HepG2 (cell line): ENCODE measurements around the gene MARCHF6. TPM values are rescaled to one million over a fixed set of nuclear protein-coding genes. Genes with fewer than 3 reads are reported as not detected.

Experiments used
- ATF3 ChIP-seq: sonication (generic); formaldehyde crosslinking; IDR thresholded peaks from 2 replicates; pipeline ENCODE4 v1.4.0; 2020; ENCODE audit warnings: missing genetic modification reagents
- BORCS8-MEF2B ChIP-seq: sonication (generic); formaldehyde crosslinking; IDR thresholded peaks from 2 replicates; pipeline ENCODE4 v1.8.0; 2022; ENCODE audit warnings: mild to moderate bottlenecking, missing genetic modification reagents
- CAMTA2 ChIP-seq: sonication (generic); formaldehyde crosslinking; IDR thresholded peaks from 2 replicates; pipeline ENCODE4 v1.4.0; 2020; ENCODE audit warnings: mild to moderate bottlenecking, missing genetic modification reagents, borderline replicate concordance
- IRF2 ChIP-seq: IDR thresholded peaks from 2 replicates; pipeline ENCODE4 v1.6.1; 2018; ENCODE audit warnings: missing genetic modification reagents, missing compliant biosample characterization
- IRF9 ChIP-seq: sonication (generic); formaldehyde crosslinking; IDR thresholded peaks from 2 replicates; pipeline ENCODE4 v1.8.0; 2022; ENCODE audit warnings: missing genetic modification reagents, mild to moderate bottlenecking, borderline replicate concordance
- MZF1 ChIP-seq: sonication (generic); formaldehyde crosslinking; IDR thresholded peaks from 2 replicates; pipeline ENCODE4 v1.8.1; 2023; ENCODE audit warnings: mild to moderate bottlenecking, missing genetic modification reagents, borderline replicate concordance
- NR2C2 ChIP-seq: sonication (generic); formaldehyde crosslinking; IDR thresholded peaks from 2 replicates; pipeline ENCODE4 v1.4.0; 2020; ENCODE audit warnings: missing genetic modification reagents, mild to moderate bottlenecking, moderate library complexity, borderline replicate concordance
- NR2F6 ChIP-seq, 2 experiments: IDR thresholded peaks; 2 replicates each; pipeline ENCODE4 v1.6.1; 2016; ENCODE audit warnings: antibody characterized with exemption in 1 of 2, mild to moderate bottlenecking in 1 of 2
- REL ChIP-seq: sonication (generic); formaldehyde crosslinking; conservative IDR thresholded peaks from 2 replicates; pipeline ENCODE4 v1.8.0; 2022; ENCODE audit warnings: mild to moderate bottlenecking, missing genetic modification reagents, moderate library complexity
- TBX3 ChIP-seq: fragments of 450-650 bp; IDR thresholded peaks from 2 replicates; pipeline ENCODE4 v1.6.1; 2017; ENCODE audit warnings: antibody characterized with exemption, mild to moderate bottlenecking, inconsistent platforms, borderline replicate concordance
- WIZ ChIP-seq: sonication (generic); formaldehyde crosslinking; IDR thresholded peaks from 2 replicates; pipeline ENCODE4 v1.5.1; 2020; ENCODE audit warnings: mild to moderate bottlenecking, missing genetic modification reagents
- YEATS2 ChIP-seq: sonication (generic); formaldehyde crosslinking; IDR thresholded peaks from 2 replicates; pipeline ENCODE4 v1.4.0; 2020; ENCODE audit warnings: missing genetic modification reagents, borderline replicate concordance
- ZBTB1 ChIP-seq: sonication (generic); formaldehyde crosslinking; IDR thresholded peaks from 2 replicates; pipeline ENCODE4 v1.4.0; 2020; ENCODE audit warnings: missing genetic modification reagents, borderline replicate concordance
- ZNF281 ChIP-seq: sonication (generic); formaldehyde crosslinking; IDR thresholded peaks from 2 replicates; pipeline ENCODE4 v1.4.0; 2020; ENCODE audit warnings: missing genetic modification reagents, borderline replicate concordance
- ZNF296 ChIP-seq: sonication (generic); formaldehyde crosslinking; conservative IDR thresholded peaks from 2 replicates; pipeline ENCODE4 v1.5.0; 2020; ENCODE audit warnings: mild to moderate bottlenecking, missing genetic modification reagents
- ZNF574 ChIP-seq: sonication (generic); formaldehyde crosslinking; IDR thresholded peaks from 2 replicates; pipeline ENCODE4 v1.4.0; 2020; ENCODE audit warnings: missing genetic modification reagents
- ZNF674 ChIP-seq: sonication (generic); formaldehyde crosslinking; IDR thresholded peaks from 2 replicates; pipeline ENCODE4 v1.5.0; 2020; ENCODE audit warnings: low read depth, mild to moderate bottlenecking, missing genetic modification reagents
- ZNF749 ChIP-seq: sonication (generic); formaldehyde crosslinking; IDR thresholded peaks from 2 replicates; pipeline ENCODE4 v1.8.0; 2022; ENCODE audit warnings: mild to moderate bottlenecking, missing genetic modification reagents, moderate library complexity, borderline replicate concordance
- ZSCAN21 ChIP-seq: sonication (generic); formaldehyde crosslinking; IDR thresholded peaks from 2 replicates; pipeline ENCODE4 v1.8.0; 2022; ENCODE audit warnings: mild to moderate bottlenecking, missing genetic modification reagents, moderate library complexity, borderline replicate concordance
- ZZZ3 ChIP-seq: sonication (generic); formaldehyde crosslinking; IDR thresholded peaks from 2 replicates; pipeline ENCODE4 v1.4.0; 2020; ENCODE audit warnings: missing genetic modification reagents, mild to moderate bottlenecking, borderline replicate concordance
- polyA plus RNA-seq, 8 experiments: library from polyadenylated mRNA; depleted of rRNA in 3 of 8; stranded (reverse) in 7 of 8; unstranded in 1 of 8; fragments of >200 nt; fragmentation: Illumina TruSeq in 4 of 8; extraction: Trizol in 4 of 8; gene quantifications; 2 replicates each; pipeline versions ENCODE4 v1.2.1 to v1.2.3, GENCODE V29; 2011 to 2016; ENCODE audit warnings: low read depth in 4 of 8, missing spikeins in 1 of 8, mixed read lengths in 1 of 8; ENCODE audit not compliant: insufficient read depth in 1 of 8
- total RNA-seq, 5 experiments: library from RNA; depleted of rRNA; stranded (reverse); fragments of >200 nt; fragmentation: Illumina TruSeq; extraction: Trizol; gene quantifications; 2 replicates each; pipeline ENCODE4 v1.2.3, GENCODE V29; 2016; ENCODE audit warnings: low read depth in 1 of 5

Gene MARCHF6
- total and polyA plus RNA-seq, 2 of the 13 experiments (the other 11 are each of a cell fraction or from before 2014, with no cell fraction given), result 48.6 to 107 TPM

- TF ChIP-seq ZNF281 (CRISPR knock-in tag) (peak; percentile 85), IRF2 (CRISPR knock-in tag) (peak; percentile 69; the same call in 1 of the 2 replicates), ATF3 (CRISPR knock-in tag) (no peak; the same call in 1 of the 2 replicates), IRF9 (CRISPR knock-in tag) (peak; percentile 46; the same call in 1 of the 2 replicates), CAMTA2 (CRISPR knock-in tag) (peak; percentile 85; the same call in 1 of the 2 replicates), REL (0 out of 2 replicates have a peak, but pooled peaks have one; percentile 85), ZNF749 (peak; percentile 58; the same call in 1 of the 2 replicates), TBX3 (peak; percentile 44; the same call in 1 of the 2 replicates), ZNF296 (0 out of 2 replicates have a peak, but pooled peaks have one; percentile 21), ZNF574 (peak; percentile 83), YEATS2 (CRISPR knock-in tag) (peak; percentile 71), ZZZ3 (CRISPR knock-in tag) (peak; percentile 62; the same call in 1 of the 2 replicates), MZF1 (CRISPR knock-in tag) (no peak), ZNF674 (0 out of 2 replicates have a peak, but pooled peaks have one; percentile 2), NR2C2 (CRISPR knock-in tag) (peak; percentile 25; the same call in 1 of the 2 replicates), NR2F6 (IDR thresholded peaks at IDR 0.05) (no peak), NR2F6 (CRISPR knock-in tag; IDR thresholded peaks at IDR 0.05) (peak; percentile 45; the same call in 1 of the 2 replicates), ZBTB1 (CRISPR knock-in tag) (no peak), WIZ (0 out of 2 replicates have a peak, but pooled peaks have one; percentile 20), ZSCAN21 (peak; percentile 67), BORCS8-MEF2B (CRISPR knock-in tag) (peak; percentile 57)
Observed at GRCh38 chr5:10353241-10354047, at the start of gene MARCHF6 (continued).
